HepG2 (cell line): ENCODE results near the gene TBC1D10B. TPM values are rescaled to one million over a fixed set of nuclear protein-coding genes. Genes with fewer than 3 reads are reported as not detected.
"Not testable (repeated sequence)": the region's sequence is repeated elsewhere in the genome, so short reads cannot be mapped to it uniquely, and the experiment has no call there.

ENCODE experiments used
- EP300 ChIP-seq, 3 experiments: sonication (generic) in 1 of 3; formaldehyde crosslinking in 1 of 3; IDR thresholded peaks; 2 replicates each; pipeline versions ENCODE4 v1.5.1 to v1.6.1; 2011 to 2020; ENCODE audit warnings: low read depth in 2 of 3, low read length in 2 of 3, borderline replicate concordance in 1 of 3, improper control_type of control experiment in 1 of 3, mild to moderate bottlenecking in 1 of 3, missing genetic modification reagents in 1 of 3, moderate library complexity in 1 of 3
- GABPA ChIP-seq, 2 experiments: IDR thresholded peaks; 2 replicates each; pipeline ENCODE4 v1.6.1; 2011 to 2016; ENCODE audit warnings: low read depth in 2 of 2, low read length in 1 of 2, missing biosample characterization in 1 of 2, missing genetic modification characterization in 1 of 2
- NONO ChIP-seq, 2 experiments: fragments of 450-650 bp in 1 of 2; sonication (generic) in 1 of 2; formaldehyde crosslinking in 1 of 2; IDR thresholded peaks in 1 of 2; conservative IDR thresholded peaks in 1 of 2; 2 replicates each; pipeline versions ENCODE4 v1.6.1 to v1.8.0; 2017 to 2022; ENCODE audit warnings: mild to moderate bottlenecking in 1 of 2, missing genetic modification reagents in 1 of 2, moderate library complexity in 1 of 2
- NR0B2 ChIP-seq: sonication (generic); formaldehyde crosslinking; IDR thresholded peaks from 2 replicates; pipeline ENCODE4 v1.4.0; 2020; ENCODE audit warnings: mild to moderate bottlenecking, missing genetic modification reagents
- RBFOX2 ChIP-seq: fragments of 200-400 bp; formaldehyde crosslinking; IDR thresholded peaks from 2 replicates; pipeline ENCODE4 v1.6.1; 2017; ENCODE audit warnings: low read depth, mild to moderate bottlenecking, low read length
- SAP130 ChIP-seq: IDR thresholded peaks from 2 replicates; pipeline ENCODE4 v1.6.1; 2016; ENCODE audit warnings: low read depth
- TSC22D2 ChIP-seq: sonication (generic); formaldehyde crosslinking; IDR thresholded peaks from 2 replicates; pipeline ENCODE4 v1.5.1; 2020; ENCODE audit warnings: missing genetic modification reagents, mild to moderate bottlenecking, borderline replicate concordance
- ZBTB42 ChIP-seq: sonication (generic); formaldehyde crosslinking; IDR thresholded peaks from 2 replicates; pipeline ENCODE4 v1.5.0; 2020; ENCODE audit warnings: mild to moderate bottlenecking, missing genetic modification reagents
- ZNF12 ChIP-seq: sonication (generic); formaldehyde crosslinking; IDR thresholded peaks from 2 replicates; pipeline ENCODE4 v1.5.0; 2020; ENCODE audit warnings: missing genetic modification reagents
- ZNF281 ChIP-seq: sonication (generic); formaldehyde crosslinking; IDR thresholded peaks from 2 replicates; pipeline ENCODE4 v1.4.0; 2020; ENCODE audit warnings: missing genetic modification reagents, borderline replicate concordance
- ZNF567 ChIP-seq: sonication (generic); formaldehyde crosslinking; IDR thresholded peaks from 2 replicates; pipeline ENCODE4 v1.8.1; 2023; ENCODE audit warnings: mild to moderate bottlenecking, missing genetic modification reagents, borderline replicate concordance
- polyA plus RNA-seq, 8 experiments: library from polyadenylated mRNA; depleted of rRNA in 3 of 8; stranded (reverse) in 7 of 8; unstranded in 1 of 8; fragments of >200 nt; fragmentation: Illumina TruSeq in 4 of 8; extraction: Trizol in 4 of 8; gene quantifications; 2 replicates each; pipeline versions ENCODE4 v1.2.1 to v1.2.3, GENCODE V29; 2011 to 2016; ENCODE audit warnings: low read depth in 4 of 8, missing spikeins in 1 of 8, mixed read lengths in 1 of 8; ENCODE audit not compliant: insufficient read depth in 1 of 8
- total RNA-seq, 5 experiments: library from RNA; depleted of rRNA; stranded (reverse); fragments of >200 nt; fragmentation: Illumina TruSeq; extraction: Trizol; gene quantifications; 2 replicates each; pipeline ENCODE4 v1.2.3, GENCODE V29; 2016; ENCODE audit warnings: low read depth in 1 of 5
- TF ChIP-seq, protein P1 (sequence below): sonication (generic); formaldehyde crosslinking; IDR thresholded peaks from 2 replicates; pipeline ENCODE4 v1.4.0; 2020; ENCODE audit warnings: mild to moderate bottlenecking, low read depth, missing genetic modification reagents
- TF ChIP-seq, protein P2 (sequence below): sonication (generic); formaldehyde crosslinking; IDR thresholded peaks from 2 replicates; pipeline ENCODE4 v1.4.0; 2020; ENCODE audit warnings: mild to moderate bottlenecking, missing genetic modification reagents, borderline replicate concordance
- TF ChIP-seq, protein P3 (sequence below): sonication (generic); formaldehyde crosslinking; IDR thresholded peaks from 2 replicates; pipeline ENCODE4 v1.4.0; 2020; ENCODE audit warnings: missing genetic modification reagents

TBC1D10B gene
- total and polyA plus RNA-seq, 2 of the 13 experiments (the other 11 are each of a cell fraction or from before 2014, with no cell fraction given), result 15.7 to 24.8 TPM

DNA sequence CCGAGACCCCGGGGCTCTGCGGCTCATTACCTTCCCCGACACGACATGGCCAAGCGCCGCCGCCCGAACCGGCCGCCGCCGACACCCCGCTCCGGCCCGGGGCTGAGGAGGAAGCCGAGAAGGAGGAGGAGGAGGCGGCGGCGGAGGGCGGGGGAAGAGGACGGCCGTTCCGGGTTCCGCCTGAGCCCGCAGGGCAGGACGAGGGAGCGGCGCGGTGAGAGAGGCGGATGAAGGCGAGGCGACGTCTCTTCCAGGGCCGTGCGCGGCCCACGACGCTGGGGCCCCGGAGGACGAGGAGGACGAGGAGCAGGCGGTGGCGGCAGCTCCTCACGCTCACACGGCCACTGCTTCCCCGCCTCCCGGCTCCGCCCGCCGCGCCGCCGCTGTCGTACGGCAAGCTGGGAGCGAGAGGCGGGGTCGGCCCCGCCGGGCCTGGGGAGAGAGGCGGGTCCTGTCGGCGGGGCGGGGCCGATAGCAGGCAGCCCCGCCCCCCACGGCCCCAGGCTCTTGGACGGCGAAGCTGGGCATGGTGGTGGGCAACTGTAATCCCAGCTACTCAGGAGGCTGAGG, 35.2 kb downstream of the TBC1D10B start (continued):
- TF ChIP-seq ZNF281 (CRISPR knock-in tag), result peak; percentile 56; the same call in 1 of the 2 replicates
- TF ChIP-seq EP300 (IDR thresholded peaks at IDR 0.05; ENCODE audit: low read depth in 2 of 2, low read length in 2 of 2); GABPA (CRISPR knock-in tag; IDR thresholded peaks at IDR 0.05; ENCODE audit: low read depth); NONO (IDR thresholded peaks at IDR 0.05): not testable (repeated sequence)
- peak; percentile 55; the same call in 1 of the 2 replicates for TF ChIP-seq EP300 (CRISPR knock-in tag; IDR thresholded peaks at IDR 0.05; ENCODE audit: borderline replicate concordance)
- TF ChIP-seq ZBTB42 (CRISPR knock-in tag), result 0 out of 2 replicates have a peak, but pooled peaks have one; percentile 38
- TF ChIP-seq, protein P1, sequence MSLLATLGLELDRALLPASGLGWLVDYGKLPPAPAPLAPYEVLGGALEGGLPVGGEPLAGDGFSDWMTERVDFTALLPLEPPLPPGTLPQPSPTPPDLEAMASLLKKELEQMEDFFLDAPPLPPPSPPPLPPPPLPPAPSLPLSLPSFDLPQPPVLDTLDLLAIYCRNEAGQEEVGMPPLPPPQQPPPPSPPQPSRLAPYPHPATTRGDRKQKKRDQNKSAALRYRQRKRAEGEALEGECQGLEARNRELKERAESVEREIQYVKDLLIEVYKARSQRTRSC (CRISPR knock-in tag), result 0 out of 2 replicates have a peak, but pooled peaks have one; percentile 36
- TF ChIP-seq NR0B2, result peak; percentile 85
- peak; percentile 92 for TF ChIP-seq RBFOX2
- TF ChIP-seq, protein P2, sequence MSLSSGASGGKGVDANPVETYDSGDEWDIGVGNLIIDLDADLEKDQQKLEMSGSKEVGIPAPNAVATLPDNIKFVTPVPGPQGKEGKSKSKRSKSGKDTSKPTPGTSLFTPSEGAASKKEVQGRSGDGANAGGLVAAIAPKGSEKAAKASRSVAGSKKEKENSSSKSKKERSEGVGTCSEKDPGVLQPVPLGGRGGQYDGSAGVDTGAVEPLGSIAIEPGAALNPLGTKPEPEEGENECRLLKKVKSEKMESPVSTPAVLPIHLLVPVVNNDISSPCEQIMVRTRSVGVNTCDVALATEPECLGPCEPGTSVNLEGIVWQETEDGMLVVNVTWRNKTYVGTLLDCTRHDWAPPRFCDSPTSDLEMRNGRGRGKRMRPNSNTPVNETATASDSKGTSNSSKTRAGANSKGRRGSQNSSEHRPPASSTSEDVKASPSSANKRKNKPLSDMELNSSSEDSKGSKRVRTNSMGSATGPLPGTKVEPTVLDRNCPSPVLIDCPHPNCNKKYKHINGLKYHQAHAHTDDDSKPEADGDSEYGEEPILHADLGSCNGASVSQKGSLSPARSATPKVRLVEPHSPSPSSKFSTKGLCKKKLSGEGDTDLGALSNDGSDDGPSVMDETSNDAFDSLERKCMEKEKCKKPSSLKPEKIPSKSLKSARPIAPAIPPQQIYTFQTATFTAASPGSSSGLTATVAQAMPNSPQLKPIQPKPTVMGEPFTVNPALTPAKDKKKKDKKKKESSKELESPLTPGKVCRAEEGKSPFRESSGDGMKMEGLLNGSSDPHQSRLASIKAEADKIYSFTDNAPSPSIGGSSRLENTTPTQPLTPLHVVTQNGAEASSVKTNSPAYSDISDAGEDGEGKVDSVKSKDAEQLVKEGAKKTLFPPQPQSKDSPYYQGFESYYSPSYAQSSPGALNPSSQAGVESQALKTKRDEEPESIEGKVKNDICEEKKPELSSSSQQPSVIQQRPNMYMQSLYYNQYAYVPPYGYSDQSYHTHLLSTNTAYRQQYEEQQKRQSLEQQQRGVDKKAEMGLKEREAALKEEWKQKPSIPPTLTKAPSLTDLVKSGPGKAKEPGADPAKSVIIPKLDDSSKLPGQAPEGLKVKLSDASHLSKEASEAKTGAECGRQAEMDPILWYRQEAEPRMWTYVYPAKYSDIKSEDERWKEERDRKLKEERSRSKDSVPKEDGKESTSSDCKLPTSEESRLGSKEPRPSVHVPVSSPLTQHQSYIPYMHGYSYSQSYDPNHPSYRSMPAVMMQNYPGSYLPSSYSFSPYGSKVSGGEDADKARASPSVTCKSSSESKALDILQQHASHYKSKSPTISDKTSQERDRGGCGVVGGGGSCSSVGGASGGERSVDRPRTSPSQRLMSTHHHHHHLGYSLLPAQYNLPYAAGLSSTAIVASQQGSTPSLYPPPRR (CRISPR knock-in tag), result peak; percentile 40; the same call in 1 of the 2 replicates
- 0 out of 2 replicates have a peak, but pooled peaks have one; percentile 42 for TF ChIP-seq ZNF12 (CRISPR knock-in tag)
- TF ChIP-seq SAP130 (CRISPR knock-in tag), result peak; percentile 75
- 0 out of 2 replicates have a peak, but pooled peaks have one; percentile 14 for TF ChIP-seq GABPA (IDR thresholded peaks at IDR 0.05; ENCODE audit: low read depth, low read length)
- TF ChIP-seq ZNF567 (CRISPR knock-in tag), result 0 out of 2 replicates have a peak, but pooled peaks have one; percentile 49
- peak; percentile 68; the same call in 1 of the 2 replicates for TF ChIP-seq NONO (CRISPR knock-in tag; conservative IDR thresholded peaks at IDR 0.05)
- TF ChIP-seq, protein P3, sequence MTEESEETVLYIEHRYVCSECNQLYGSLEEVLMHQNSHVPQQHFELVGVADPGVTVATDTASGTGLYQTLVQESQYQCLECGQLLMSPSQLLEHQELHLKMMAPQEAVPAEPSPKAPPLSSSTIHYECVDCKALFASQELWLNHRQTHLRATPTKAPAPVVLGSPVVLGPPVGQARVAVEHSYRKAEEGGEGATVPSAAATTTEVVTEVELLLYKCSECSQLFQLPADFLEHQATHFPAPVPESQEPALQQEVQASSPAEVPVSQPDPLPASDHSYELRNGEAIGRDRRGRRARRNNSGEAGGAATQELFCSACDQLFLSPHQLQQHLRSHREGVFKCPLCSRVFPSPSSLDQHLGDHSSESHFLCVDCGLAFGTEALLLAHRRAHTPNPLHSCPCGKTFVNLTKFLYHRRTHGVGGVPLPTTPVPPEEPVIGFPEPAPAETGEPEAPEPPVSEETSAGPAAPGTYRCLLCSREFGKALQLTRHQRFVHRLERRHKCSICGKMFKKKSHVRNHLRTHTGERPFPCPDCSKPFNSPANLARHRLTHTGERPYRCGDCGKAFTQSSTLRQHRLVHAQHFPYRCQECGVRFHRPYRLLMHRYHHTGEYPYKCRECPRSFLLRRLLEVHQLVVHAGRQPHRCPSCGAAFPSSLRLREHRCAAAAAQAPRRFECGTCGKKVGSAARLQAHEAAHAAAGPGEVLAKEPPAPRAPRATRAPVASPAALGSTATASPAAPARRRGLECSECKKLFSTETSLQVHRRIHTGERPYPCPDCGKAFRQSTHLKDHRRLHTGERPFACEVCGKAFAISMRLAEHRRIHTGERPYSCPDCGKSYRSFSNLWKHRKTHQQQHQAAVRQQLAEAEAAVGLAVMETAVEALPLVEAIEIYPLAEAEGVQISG (CRISPR knock-in tag), result peak; percentile 34; the same call in 1 of the 2 replicates
- peak; percentile 42; the same call in 1 of the 2 replicates for TF ChIP-seq TSC22D2
